IPS-NIHi7 (cell line): Measurements from ENCODE around the gene RASAL2.
"Not testable (repeated sequence)": the region's sequence is repeated elsewhere in the genome, so short reads cannot be mapped to it uniquely, and the experiment has no call there.

Source experiments
- DNase-seq: peaks from one replicate; pipeline ENCODE4 v3.0.0; 2012; ENCODE audit warnings: mixed read lengths; ENCODE audit errors: extremely low spot score

RASAL2 gene

DNA sequence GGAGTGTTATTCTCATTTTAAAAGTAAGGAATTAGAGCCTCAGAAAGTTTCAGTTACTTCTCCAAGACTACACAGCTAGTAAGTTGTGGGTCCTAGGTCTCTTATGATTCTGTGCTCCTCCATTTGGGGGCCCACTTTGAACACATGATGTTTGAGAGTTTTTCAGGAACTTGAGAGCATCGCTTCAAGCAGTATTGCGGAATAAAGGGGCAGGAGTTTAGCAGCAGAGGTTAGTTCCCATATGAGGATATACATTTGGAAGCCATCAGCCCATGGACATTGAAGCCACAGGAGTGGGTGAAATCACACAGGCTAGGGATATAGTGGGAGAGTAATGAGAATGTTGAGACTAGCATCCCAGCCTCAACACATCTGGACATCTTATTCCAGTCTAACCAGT lies 143.2 kb downstream of the RASAL2 start:
- no peak for DNase-seq

DNA sequence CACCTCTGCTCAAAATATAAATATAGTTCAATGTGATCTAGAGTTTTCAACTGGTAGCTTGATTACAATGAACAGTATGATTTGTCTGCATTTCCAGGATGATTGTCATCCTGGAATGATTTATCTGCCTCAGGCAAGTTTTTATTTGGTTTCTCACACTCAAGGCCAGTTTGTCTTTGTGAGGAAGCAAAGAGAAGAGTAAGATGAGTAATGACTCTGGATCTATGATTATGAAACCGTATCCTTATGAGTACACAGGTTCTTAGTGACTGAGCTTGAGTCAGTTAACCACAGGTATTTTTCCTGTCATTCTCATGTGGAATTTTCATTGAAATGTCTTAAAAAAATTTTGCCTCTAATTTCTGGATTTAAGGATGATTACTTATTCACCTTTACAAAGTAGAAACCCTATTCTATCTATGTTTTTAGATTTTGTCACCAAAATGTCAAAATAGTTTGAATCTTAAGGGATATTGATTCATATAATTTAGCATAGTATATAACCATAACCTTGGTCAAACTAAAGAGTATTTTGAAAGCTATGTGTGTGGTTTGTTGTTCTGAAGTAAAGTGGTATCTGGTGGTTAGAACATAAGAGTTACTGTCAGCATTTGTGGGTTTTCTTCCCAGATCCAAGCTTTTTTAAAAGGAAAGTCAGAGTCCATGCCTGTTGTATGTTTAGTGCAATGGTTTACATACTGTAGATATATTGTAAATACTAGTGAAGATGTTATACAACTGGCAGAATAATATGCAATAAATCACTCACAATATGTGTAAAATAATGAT lies 145.0 kb downstream of the RASAL2 start:
- DNase-seq: no peak

DNA sequence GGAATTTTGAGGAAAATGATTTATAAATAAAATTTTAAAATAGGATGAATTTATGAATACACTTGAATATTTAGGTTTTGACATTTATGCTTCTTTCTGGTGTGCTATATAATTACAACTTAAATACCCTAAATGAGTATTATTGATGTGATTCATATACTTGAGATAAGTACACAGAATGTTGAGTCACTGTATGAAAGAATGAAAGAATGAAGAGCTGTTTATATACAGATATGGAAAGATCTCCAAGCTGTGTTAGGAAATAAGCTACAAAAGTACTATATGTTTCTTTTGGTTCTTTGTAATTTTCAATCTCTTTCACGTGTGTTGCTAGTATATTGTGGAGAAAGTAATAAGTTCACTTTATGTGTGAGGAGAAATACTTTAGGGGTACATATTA lies 147.2 kb downstream of the RASAL2 start:
- no peak for DNase-seq

DNA sequence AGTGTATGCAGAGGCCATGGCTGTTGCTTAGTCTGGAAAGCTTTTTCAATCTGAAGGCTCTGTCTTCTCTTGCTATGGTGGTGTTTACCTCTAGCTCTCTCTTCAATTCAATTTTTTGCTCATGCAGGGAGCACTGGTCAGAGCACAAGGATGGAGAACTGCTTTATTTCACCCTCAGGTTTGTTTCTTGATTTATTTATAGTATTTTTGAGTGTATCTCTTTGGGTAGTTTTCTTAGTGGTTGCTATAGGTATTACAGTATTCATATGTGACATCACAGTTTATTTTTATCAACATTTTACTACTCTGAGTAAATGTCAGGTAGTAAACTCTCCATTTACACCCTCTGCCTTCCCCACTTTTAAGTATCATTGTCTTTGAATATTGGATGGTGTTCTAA lies 147.9 kb downstream of the RASAL2 start:
- DNase-seq: no peak

DNA sequence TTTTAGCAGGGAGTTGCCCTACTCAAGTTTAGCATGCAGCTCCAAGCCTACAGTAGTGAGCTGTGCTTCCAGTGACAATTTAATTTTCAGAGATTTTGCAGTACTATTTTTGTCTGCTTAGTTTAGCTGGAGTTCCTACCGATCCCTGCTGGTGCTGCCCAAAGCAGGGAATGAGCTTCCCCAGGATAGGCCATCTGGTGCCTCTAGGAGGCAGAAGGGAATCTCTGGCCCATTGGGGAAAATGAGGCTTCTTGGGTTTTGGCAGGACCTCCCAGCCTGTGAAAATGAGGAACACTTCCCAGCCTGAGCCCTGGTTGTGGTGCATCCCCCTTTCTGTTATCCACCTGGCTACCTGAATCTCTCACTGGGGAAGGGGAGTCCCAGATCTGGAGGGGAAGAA lies 149.2 kb downstream of the RASAL2 start:
- DNase-seq: peak; percentile 25

DNA sequence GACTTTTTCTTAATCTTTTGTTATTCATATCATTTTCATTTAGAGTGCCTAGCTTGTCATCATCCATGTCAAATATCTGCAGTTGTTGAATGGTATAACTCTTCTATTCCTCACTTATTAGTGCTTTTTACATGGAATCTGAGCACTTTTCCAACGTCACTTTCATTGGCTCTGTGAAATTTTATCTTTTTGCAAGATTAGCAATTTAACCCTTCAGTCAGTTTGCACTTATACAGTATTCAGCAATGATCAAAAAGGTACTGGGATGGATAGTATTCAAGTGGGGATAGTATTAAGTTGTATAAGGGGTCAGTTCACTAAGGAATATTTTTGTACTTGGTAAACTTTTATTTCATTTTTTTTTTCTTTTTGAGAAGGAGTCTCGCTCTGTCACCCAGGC lies 150.0 kb downstream of the RASAL2 start:
- no peak for DNase-seq

DNA sequence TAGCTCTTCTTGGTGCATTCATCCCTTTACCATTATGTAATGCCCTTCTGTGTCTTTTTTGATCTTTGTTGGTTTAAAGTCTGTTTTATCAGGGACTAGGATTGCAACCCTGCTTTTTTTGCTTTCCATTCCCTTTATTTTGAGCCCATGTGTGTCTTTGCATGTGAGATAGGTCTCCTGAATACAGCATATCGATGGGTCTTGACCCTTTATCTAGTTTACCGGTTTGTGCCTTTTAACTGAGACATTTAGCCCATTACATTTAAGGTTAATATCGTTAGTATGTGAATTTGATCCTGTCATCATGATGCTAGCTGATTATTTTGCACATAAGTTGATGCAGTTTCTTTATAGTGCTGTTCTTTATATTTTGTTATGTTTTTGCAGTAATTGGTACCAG lies 154.4 kb downstream of the RASAL2 start:
- DNase-seq: not testable (repeated sequence)

DNA sequence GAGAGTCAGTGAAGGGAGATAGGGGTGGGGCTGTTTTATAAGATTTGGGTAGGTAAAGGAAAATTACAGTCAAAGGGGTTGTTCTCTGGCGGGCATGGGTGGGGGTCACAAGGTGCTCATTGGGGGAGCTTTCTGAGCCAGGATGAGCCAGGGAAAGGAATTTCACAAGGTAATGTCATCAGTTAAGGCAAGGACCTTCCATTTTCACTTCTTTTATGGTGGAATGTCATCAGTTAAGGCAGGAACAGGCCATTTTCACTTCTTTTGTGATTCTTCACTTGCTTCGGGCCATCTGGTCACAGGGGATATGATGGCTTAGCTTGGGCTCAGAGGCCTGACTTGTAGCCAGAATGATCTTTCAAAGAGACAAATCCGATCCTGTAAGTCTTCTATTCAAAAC lies 159.7 kb downstream of the RASAL2 start:
- DNase-seq: not testable (repeated sequence)

DNA sequence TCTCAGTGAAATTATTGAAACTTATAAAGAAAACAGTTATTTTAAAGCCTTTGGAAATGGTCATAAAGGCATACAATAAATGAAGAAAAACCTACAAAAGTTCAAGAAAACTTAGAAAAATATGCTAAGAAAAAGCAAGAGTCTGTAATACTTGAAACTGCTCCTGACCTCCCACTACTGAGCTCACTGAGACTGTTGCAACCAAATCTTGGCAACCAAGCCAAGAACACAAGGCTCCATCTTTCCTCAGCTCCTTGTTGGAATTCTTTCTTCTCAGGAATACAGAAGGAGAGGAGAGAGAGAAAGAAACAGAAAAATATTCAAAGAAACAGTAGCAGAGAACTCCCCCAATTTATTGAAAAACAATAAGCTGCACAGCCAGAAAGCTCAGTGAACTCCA lies 160.5 kb downstream of the RASAL2 start:
- no peak for DNase-seq

DNA sequence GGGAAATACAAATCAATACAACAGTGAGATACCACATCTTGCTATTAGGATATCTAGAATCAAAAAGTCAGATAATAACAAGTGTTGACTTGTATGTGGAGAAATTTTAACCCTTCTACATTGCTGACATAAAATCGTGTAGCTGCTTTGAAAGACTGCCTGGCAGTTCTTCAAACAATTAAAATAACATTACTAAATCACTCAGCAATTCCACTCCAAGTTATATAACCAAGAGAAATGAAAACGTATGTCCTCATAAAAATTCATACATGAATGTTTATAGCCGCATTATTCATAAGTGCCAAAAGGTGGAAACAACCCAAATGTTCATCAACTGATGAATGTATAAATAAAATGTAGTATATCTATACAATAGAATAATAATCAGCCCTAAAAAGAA lies 164.6 kb downstream of the RASAL2 start:
- DNase-seq: no peak

DNA sequence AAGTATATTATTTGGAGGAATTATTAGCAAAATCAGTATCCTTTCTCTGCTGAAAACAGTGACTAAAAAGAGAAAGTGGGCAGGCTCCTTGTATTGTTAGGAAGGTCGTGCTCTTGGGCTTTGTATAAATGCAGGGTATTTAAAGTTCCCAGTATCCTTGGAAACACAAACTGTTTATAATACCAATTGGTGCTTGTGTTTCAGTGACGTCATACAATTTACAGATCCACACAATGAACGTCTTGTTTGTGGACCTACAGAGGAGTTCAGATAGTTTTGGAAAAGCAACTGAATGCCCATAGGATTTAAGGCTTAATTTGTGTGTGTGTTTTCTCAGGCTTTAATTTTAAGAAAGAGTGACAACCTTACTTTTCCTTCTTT lies 168.2 kb downstream of the RASAL2 start:
- peak; percentile 21 for DNase-seq

DNA sequence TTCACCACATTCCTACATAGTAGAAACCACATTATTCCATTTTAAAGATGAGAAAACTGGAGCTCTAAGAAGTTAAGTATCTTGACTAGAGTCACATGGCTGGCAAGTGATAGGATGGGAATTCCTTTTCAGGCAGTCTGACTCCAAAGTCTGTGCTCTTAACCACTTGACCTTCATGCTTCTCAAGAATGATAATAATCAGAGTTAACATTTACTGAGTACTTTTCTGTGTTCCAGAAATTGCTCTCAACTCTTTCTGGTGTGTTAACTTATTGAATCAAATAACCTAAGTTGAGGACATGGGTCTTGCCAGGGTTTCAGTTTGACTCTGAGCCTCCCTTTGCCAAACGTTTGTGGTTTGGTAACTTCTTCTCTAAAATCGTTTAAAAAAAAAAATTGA lies 169.4 kb downstream of the RASAL2 start:
- no peak for DNase-seq

DNA sequence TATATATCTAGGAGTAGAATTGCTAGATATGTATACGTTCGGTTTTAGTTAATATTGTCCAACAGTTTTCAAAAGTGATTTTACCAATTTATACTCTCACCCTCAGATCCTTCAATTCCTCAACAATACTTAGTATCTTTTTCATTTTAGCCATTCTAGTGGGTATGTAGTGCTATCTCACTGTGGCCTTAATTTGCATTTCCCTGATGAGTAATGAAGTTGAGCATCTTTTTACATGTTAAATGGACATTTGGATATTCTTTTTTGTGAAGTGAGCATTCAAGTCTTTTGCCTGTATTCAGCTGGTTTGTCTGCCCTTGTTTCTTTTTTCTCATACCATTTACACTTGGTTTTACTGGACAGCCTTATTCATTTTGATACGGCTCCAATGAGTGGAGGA lies 172.2 kb downstream of the RASAL2 start:
- DNase-seq: no peak

DNA sequence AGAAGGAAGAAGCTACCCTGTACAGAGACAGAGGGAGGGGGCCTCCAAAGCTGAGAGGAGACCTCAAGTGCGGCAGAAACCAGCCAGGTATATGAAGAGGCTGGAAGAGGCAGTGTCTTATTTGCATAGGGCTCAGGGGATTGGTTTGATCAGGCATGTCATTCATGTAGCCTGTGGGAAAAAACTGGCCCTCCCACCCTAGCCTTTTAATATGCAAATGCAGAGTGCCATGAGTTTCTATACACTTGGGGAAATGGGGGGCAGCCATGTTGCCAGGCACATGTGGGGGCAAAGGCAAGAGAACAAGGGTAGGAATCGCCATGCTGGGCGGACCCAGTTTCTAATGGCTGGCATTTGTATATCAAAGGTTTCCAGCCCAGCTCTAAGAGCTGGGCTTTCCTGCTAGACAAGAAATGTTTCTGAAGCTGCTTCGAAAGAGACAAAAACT lies 172.7 kb downstream of the RASAL2 start:
- peak; percentile 52 for DNase-seq

DNA sequence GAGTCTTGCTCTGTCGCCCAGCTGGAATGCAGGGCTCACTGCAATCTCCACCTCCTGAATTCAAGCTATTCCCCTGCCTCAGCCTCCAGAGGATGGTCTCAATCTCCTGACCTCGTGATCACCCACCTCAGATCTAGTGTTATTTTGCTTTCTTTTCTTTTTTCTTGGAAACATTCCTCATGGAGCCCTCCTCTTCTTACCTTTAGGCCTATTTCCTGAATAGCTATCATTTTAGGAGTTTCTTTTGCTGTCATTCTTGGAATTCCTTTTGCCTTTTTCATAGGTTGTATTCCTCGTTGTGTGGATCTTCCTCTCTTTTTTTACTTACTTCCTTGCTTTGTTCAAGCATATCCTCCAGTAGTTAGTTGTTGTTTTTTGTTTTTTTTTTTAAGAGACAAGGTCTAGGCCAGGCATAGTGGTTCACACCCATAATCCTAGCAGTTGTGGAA lies 173.8 kb downstream of the RASAL2 start:
- no peak for DNase-seq

DNA sequence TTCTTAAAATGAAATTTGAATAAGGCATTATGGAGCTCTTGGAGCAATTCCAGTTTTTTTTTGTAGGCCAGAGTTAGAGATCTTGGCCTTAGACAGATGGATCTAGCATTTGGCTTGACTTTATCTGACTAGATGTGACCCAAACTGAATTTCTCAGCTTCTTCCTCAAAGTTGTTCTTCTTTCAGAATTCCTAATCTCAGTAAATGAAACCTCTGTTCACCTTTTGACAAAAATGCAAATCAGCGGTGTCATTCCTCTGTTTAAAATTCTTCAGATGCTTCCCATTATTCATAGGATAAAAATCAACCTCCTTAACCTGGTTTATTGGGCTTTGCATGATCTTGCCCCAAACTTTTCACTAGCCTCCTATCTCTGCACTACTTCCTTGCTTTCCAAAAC lies 177.6 kb downstream of the RASAL2 start:
- DNase-seq: no peak

DNA sequence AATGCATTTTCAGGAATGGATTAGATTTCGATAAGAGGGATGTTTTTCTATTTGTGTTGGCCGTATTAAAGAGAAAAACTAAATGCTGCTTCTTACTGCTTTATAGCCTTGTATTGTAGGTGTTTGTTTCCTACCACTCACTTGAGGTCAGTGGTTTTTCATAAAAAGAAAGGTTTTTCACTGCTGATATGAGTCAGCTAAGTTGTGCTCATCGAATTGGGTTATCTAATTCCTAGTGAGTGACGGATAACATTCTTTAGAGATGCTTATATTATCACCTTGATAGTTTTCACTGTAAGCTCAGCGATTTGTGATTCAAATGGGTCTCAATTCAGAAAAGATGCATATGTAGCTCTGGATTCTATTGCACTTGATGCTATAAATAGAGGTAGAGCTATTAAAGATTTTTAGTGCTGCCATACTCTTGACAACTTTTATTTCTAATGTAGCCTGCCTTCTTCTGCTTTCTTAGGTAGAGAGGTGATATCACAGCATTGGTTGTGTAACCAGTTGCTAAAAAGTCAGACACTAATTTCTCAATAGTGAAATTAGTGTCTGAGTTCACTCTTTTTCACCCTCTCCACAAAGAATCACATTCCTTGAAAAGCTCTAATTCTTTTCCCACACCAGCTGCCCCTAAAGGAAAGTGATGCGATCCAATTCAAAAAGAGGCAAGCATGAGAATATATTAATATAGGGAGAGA lies 180.0 kb downstream of the RASAL2 start:
- DNase-seq: no peak

DNA sequence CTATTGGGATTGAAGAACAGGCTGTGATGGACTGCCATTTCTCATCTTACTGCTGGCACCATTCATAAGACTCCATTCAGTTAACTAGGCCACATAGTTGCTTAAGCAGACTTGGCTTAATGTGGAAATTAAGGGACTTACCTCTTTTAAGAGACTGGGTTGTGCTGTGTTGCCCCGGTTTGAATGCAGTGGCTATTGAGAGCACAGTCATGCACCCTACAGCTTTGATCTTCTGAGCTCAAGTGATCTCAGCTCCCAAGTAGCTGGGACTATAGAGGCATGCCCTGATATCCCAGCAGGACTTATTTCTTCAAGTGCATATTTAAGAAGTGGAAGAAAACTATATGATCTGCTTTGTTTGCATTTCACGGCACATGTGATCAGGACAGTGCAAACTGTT lies 181.1 kb downstream of the RASAL2 start:
- no peak for DNase-seq

DNA sequence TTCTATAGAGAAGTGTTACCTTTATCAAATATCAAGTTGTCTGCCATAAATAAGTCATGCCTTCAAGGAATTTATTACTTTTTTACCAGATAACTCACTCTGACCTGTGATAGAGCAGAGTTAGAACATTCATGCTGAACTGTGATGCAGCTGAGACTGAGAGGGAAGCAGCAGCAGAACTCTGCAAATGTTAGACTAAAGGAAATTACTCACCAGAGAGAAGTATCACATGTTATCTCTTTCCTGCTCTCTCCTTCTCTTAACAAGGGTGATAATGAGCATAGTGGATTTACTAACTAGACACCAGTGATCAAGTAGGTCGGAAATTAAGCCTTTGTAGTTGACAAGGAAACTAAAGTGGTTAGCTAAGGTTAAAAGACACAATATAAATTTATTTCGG lies 181.6 kb downstream of the RASAL2 start:
- no peak for DNase-seq

DNA sequence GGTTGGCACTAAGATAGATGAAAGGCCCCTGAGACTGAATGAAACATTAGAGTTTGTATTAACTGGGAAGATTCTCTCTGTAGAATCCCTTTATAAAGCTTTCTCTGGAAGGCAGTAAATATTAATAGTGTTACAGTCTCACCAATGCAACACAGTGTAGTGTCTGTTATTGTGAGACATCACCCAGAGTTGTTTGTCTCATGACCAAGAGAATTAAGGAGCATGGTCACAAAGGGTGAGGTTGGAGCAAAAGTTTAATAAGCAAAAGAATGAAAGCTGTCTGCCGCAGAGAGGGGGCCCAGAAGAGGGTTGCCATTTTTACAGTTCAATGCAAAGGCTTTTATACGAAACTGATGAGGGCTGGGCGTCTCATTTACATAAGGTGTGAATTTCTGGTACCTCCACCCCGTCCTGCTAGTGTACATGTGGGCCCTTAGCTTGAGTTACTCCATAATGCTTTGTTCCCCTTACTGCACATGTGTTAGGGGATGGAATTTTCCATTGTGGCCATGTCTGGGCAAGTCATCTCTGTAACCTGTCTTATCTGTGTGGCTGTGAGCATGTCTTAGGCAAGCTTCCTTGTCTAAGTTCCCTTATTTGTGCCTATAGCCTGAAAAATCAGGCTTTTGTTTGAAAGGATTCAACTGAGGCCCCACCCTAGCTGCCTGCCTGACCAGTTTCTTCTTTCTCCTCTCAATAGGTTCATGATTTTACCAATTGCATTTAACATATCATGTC lies 184.1 kb downstream of the RASAL2 start:
- no peak for DNase-seq

DNA sequence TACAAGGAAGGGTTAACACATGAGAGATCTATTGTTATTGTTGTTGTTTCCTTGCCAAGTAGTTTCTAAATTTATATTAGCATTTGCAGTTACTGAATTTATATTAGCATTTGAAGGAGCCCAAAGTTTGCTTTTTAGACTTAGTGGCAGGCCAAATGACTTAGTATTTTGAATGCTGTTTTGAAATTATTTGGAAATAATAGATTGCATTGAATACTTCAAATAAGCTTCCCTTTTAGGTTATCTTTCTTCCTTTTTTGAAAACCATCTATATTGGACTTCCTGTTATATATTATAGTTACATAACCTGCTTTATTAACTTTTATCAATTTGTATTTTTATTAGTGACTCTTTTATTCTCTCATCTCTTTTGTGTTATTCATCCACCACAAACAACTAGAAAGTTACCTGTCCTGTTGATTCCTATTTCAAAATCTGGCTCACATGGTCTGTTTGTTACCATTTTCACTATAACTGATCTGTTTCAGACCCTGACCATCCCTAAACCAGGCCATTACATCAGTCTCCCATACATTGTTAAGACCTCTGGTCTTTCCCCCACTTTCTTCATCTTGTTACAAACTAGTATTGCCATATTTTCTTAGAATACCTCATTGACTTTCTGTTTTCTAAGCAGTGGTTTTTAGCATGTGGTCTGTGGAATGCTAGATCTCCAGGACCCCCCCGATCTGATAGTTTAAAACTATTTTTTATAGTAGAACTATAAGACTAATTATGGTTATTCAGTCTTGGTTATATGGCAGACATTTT lies 185.2 kb downstream of the RASAL2 start:
- DNase-seq: no peak

DNA sequence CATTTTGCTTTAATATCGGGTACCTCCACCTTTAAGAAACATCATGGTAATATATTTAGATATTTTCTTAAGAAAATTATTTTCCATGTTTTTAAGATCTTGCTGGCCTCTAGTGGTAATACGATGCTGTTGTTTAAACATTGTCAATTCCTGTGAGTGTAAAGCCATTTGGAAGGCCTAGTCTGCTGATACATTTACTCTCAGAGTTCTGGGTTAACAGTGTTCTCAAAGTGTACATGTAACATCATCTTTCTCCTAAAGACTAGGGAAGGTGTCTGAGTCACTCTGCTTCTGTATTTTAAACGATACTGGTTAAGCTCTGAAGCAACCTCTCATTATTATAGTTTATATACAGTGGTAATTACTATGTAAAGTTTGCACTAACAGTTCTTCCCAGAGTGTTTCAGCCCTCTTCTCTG lies 189.1 kb downstream of the RASAL2 start:
- DNase-seq: no peak
